ENCODE results near the gene RPS18.

RPS18 gene

DNA sequence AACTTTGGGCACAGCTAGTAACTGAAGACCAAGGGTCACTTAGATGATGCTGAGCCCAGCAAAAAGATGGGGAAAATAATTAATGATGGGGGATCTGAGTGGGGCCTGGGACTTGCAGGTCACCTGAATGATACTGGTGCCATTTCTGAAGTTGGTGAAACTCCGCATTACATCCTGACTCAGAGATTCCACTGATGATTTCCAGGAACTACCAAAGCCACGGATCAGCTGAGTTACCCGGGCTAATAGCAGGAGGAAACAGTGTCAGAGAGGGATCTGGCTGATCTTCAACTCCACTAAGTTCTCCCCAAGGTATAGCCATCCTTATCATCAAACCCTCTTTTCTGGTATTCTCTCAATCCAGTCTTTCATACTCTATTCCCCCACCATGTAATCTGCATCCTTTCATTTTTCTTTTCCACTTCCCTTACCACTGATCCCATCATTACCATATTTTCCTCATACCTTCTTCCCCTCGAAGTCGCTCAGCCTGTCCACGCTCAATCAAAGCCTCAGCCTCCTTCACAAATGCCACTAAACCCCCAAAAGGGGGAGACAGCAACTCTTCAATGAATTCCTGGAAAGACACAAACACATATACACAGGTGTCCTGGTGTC, 20.4 kb upstream of the RPS18 start:
- TF ChIP-seq, protein P1, sequence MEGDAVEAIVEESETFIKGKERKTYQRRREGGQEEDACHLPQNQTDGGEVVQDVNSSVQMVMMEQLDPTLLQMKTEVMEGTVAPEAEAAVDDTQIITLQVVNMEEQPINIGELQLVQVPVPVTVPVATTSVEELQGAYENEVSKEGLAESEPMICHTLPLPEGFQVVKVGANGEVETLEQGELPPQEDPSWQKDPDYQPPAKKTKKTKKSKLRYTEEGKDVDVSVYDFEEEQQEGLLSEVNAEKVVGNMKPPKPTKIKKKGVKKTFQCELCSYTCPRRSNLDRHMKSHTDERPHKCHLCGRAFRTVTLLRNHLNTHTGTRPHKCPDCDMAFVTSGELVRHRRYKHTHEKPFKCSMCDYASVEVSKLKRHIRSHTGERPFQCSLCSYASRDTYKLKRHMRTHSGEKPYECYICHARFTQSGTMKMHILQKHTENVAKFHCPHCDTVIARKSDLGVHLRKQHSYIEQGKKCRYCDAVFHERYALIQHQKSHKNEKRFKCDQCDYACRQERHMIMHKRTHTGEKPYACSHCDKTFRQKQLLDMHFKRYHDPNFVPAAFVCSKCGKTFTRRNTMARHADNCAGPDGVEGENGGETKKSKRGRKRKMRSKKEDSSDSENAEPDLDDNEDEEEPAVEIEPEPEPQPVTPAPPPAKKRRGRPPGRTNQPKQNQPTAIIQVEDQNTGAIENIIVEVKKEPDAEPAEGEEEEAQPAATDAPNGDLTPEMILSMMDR (IDR thresholded peaks at IDR 0.05; ENCODE audit: low read depth, low read length, poor library complexity, severe bottlenecking): no peak
- TF ChIP-seq EZH2phosphoT487 (IDR thresholded peaks at IDR 0.05; ENCODE audit: borderline replicate concordance, low read length): no peak
- H3K4me1 ChIP-seq (ENCODE audit: control insufficient read depth, low read length): peaks cover 23% of the 10 kb centered on the region

DNA sequence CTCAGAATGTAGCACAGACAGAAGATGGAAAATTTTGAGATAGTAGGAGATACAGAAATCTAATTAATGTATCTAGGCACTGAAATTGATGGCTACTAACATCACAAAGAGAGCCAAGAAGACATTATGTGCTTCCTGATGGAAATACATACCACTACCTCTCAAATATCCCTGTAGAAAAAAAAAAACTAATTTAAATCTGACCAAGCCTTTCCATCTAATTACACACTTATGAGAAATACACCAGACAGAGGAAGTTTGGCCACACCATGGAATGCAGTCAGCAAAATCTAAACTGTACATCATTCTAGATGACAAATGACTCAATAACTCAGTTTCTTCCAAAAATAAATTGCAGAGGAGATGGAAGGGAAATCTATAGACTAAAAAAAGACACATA, 19.1 kb upstream of the RPS18 start:
- Histone ChIP-seq H3K4me3 (ENCODE audit: low read length) (no peak overlapping the region), H3F3A (ENCODE audit: control insufficient read depth, insufficient read depth) (peaks cover 8% of the 10 kb centered on the region), H3K27me3 (ENCODE audit: control insufficient read depth, low read length) (no peaks in the 10 kb centered on the region), H3K27ac (ENCODE audit: low read depth, low read length) (no peak overlapping the region), H3K9me2 (replicated peaks; ENCODE audit: control insufficient read depth, low read length) (no peaks in the 10 kb centered on the region), H3K4me2 (ENCODE audit: low read length) (no peak overlapping the region), H3K4me1 (ENCODE audit: control insufficient read depth, low read length) (peaks cover 23% of the 10 kb centered on the region), H3K36me3 (ENCODE audit: control insufficient read depth, low read length) (peaks cover 14% of the 10 kb centered on the region), H3K79me2 (ENCODE audit: control insufficient read depth, low read length) (peaks cover 8% of the 10 kb centered on the region), H3K9me3 (ENCODE audit: control insufficient read depth, insufficient read depth, low read length) (no peaks in the 10 kb centered on the region), H4K20me1 (ENCODE audit: control insufficient read depth, insufficient read depth, low read depth, low read length) (no peaks in the 10 kb centered on the region)
- TF ChIP-seq EZH2phosphoT487 (IDR thresholded peaks at IDR 0.05; ENCODE audit: borderline replicate concordance, low read length): no peak
- TF ChIP-seq, protein P1 (IDR thresholded peaks at IDR 0.05; ENCODE audit: low read depth, low read length, poor library complexity, severe bottlenecking): no peak

More for the DNA sequence above, 20.4 kb upstream of the RPS18 start:
- Histone ChIP-seq H4K20me1 (ENCODE audit: control insufficient read depth, insufficient read depth, low read depth, low read length) (no peaks in the 10 kb centered on the region), H3K27ac (ENCODE audit: low read depth, low read length) (no peak overlapping the region), H3F3A (ENCODE audit: control insufficient read depth, insufficient read depth) (peaks cover 8% of the 10 kb centered on the region), H3K9me3 (ENCODE audit: control insufficient read depth, insufficient read depth, low read length) (no peaks in the 10 kb centered on the region), H3K27me3 (ENCODE audit: control insufficient read depth, low read length) (no peaks in the 10 kb centered on the region), H3K79me2 (ENCODE audit: control insufficient read depth, low read length) (peaks cover 8% of the 10 kb centered on the region), H3K9me2 (replicated peaks; ENCODE audit: control insufficient read depth, low read length) (no peaks in the 10 kb centered on the region), H3K4me3 (ENCODE audit: low read length) (no peak overlapping the region), H3K4me2 (ENCODE audit: low read length) (no peak overlapping the region), H3K36me3 (ENCODE audit: control insufficient read depth, low read length) (peaks cover 14% of the 10 kb centered on the region)

DNA sequence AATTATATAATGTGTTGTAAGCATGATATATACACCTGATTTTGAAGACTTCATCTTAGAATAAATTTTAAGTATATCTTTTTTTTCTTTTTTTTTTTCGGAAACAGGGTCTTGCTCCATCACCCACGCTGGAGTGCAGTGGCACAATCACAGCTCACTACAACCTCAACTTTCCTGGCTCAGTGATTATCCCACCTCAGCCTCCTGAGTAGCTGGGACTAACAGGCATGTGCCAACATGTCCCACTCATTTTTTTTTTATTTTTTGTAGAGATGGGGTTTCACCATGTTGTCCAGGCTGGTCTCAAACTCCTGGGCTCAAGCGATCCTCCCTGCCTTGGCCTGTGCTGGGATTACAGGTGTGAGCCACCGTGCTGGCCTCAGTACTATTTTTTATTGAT, 17.3 kb upstream of the RPS18 start:
- Histone ChIP-seq H3K79me2 (ENCODE audit: control insufficient read depth, low read length) (peaks cover 8% of the 10 kb centered on the region), H3K36me3 (ENCODE audit: control insufficient read depth, low read length) (peaks cover 26% of the 10 kb centered on the region), H3K9me2 (replicated peaks; ENCODE audit: control insufficient read depth, low read length) (no peaks in the 10 kb centered on the region), H3F3A (ENCODE audit: control insufficient read depth, insufficient read depth) (peaks cover 4% of the 10 kb centered on the region), H3K27me3 (ENCODE audit: control insufficient read depth, low read length) (no peaks in the 10 kb centered on the region), H3K9me3 (ENCODE audit: control insufficient read depth, insufficient read depth, low read length) (no peaks in the 10 kb centered on the region), H3K4me1 (ENCODE audit: control insufficient read depth, low read length) (peaks cover 11% of the 10 kb centered on the region), H3K4me3 (ENCODE audit: low read length) (no peak overlapping the region), H3K27ac (ENCODE audit: low read depth, low read length) (no peak overlapping the region), H4K20me1 (ENCODE audit: control insufficient read depth, insufficient read depth, low read depth, low read length) (no peaks in the 10 kb centered on the region), H3K4me2 (ENCODE audit: low read length) (no peak overlapping the region)
- TF ChIP-seq, protein P1 (IDR thresholded peaks at IDR 0.05; ENCODE audit: low read depth, low read length, poor library complexity, severe bottlenecking): no peak
- TF ChIP-seq EZH2phosphoT487 (IDR thresholded peaks at IDR 0.05; ENCODE audit: borderline replicate concordance, low read length): no peak

All from DOHH2 (cell line).